HuH-7.5 (cell line): Measurements from ENCODE around the gene SLC66A2.

ENCODE experiments used
- DNase-seq: peaks from one replicate; pipeline ENCODE4 v3.0.0; 2011; ENCODE audit warnings: low spot score

The SLC66A2 gene

DNA sequence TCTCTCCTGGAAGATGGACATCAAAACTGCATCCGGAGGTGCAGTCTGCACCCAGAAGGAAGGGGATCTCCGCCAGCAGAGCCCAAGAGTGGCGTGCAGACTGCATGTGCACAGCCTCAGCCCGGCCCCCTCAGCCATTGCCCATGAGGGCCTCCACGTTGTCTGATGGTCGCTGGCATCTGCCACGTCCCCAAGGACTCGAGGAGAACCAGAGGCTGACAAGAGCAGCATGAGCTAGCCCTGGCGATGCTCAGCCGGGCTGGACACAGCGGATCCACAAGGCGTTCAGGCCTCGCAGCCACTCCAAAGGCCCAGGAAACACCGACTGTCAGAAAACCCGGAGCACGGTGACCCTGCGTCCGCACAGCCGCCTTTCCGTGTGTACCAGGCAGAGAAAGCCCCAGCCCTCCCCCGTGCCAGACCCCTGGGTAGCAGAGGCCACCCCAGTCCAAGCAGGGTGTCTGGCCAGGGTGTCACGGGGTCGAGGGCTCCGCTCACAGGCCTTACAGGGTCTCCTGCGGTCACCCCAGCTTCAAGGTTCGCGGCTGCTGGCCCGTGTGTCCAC lies 48.3 kb downstream of the SLC66A2 start:
- no peak for DNase-seq

DNA sequence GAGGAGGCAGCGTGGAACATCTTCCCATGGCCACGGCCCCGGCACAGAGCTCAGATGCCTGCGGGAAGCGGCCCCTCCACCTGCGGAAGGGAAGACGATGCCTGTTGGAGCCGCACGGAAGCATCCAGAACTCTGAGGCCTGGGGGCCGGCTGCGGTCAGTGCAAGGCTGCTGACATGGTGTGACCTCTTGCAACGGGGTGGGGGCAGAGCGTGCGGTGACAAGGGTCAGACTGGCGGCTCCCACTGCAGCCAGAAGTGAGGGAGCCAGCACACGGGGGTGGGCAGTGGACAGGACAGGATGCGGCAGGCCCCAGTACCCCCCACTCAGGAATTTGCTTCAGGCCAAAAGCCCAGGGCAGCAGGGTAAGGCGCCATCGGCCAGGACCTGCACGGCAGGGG lies 48.8 kb downstream of the SLC66A2 start:
- no peak for DNase-seq

DNA sequence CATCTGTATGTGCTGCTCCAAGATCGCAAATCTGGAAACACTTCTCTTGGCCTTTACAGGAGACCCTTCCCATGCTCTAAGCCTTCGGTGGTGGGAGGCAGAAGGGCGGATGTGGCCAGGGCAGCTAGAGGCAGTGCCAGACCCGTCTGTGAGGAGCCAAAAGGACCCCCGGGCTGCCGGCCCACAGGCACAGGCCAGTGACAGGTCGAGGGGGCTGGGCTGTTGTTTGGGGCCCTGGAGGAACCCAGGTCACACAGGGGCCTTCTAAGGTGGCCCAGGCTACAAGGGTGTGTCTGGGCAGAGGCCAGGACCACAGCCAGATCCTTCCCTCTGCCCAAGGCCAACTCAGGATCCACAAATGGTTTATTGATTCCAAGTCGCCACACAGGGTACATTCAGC lies 49.4 kb downstream of the SLC66A2 start:
- no peak for DNase-seq

DNA sequence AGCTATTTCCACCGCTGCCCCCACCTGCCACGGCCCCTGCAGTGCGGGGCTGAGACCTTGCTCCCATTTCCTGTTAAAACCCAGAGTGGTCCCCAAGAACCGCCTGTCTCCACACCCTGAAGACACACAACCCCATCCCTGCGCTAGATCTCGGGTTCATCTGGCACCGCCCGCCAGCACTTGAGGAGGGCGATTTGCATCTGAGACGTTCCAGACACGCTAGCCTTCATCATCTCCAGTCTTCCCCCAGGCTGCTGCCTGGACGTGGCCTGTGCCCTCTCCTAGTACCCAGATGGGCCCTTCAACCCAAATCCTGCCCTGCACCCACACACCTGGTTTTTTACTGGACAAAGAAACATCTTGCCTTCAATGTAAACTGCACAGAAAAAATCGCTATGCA lies 49.8 kb downstream of the SLC66A2 start:
- DNase-seq = no peak

DNA sequence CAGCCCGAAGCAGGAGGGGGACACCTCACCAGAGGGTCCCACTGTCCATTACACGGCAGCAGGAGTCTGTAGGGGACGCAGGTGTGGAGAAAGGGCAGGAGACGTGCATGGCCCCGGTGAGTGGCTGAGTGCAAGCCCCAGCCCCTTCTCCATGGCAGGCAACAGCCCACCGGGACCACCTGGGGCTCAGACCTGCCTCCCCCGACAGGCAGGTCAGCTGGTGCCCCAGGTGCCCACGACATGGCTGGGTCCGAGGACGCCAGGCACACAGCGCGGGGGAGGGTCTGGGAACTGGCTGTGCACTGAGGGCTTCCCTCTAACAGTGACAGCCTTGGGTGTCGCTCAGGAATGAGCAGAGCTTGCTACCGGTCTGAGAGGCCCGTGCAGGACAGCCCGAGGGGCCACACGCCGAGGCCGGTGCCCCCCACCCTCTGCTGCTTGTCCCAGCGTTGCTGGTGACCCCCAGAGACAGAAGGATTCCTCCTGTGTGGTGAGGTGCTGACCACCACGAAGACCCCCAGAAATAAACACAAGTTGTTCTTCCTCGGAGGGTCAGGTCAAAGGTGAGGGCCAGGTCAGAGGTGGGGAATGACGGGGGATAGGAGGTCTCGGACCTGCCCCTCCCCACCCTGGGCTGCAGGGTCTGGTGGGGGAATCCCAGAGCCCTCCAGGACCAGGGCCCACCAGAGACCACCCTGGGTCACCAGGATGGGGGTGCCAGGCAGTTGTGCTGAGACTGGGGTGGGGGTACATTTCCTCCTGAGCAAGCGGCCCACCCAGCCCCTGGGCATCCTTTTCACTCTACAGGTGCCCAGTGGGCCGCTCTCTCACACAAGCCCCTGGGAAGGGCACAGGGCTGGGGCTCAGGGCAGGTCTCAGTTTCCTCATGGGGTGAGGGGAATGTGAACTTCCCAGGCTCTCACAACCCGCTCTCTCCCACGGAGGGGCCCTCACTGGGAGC lies 50.6 kb downstream of the SLC66A2 start:
- DNase-seq = no peak

DNA sequence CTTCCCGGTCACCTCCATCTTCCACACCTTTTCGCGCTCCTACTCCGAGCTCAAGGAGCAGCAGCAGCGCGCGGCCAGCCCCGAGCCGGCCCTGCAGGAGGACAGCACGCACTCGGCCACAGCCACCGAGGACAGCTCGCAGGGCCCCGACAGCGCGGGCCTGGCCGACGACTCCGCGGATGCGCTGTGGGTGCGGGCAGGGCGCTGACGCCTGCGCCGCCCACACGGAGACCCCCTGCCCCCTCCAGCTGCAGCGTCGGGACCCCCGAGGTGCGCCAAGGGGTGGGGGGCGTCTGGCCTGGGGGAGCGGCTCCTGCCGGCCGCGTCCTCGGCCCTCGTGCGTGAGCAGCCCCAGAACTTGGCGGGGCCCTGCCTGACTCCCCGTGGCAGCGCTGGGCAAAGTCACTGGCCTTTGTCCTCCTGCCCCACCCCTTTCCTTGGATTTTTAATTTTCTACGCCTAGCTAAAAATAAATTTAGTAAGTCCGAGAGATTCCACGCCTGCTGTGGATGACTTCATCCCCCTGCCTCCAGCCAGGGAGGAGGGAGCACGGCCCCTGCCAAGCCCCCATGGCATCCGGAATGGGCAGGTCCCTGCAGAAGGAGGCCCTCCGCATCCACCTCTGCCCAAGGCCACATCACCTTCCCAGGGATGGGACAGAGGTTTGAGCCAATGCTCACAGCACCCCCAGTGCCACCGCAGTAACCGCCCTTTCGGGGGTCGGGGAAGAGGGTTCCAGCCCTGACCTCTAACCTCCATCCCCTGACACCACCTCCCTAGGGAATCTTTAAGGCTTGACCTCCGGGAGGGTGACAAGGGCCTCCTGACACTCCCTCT lies 51.6 kb downstream of the SLC66A2 start:
- no peak for DNase-seq

DNA sequence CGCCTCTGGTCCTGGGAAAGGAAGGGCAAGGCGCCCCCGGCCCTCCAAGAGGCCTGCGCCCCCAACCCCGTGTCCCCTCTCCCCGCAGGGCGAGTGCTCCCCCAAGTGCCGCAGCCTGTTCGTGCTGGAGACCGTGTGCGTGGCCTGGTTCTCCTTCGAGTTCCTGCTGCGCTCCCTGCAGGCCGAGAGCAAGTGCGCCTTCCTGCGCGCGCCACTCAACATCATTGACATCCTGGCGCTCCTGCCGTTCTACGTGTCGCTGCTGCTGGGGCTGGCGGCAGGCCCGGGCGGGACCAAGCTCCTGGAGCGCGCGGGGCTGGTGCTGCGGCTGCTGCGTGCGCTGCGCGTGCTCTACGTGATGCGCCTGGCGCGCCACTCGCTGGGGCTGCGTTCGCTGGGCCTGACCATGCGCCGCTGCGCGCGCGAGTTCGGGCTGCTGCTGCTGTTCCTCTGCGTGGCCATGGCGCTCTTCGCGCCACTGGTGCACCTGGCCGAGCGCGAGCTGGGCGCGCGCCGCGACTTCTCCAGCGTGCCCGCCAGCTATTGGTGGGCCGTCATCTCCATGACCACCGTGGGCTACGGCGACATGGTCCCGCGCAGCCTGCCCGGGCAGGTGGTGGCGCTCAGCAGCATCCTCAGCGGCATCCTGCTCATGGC lies 52.4 kb downstream of the SLC66A2 start:
- DNase-seq = no peak

DNA sequence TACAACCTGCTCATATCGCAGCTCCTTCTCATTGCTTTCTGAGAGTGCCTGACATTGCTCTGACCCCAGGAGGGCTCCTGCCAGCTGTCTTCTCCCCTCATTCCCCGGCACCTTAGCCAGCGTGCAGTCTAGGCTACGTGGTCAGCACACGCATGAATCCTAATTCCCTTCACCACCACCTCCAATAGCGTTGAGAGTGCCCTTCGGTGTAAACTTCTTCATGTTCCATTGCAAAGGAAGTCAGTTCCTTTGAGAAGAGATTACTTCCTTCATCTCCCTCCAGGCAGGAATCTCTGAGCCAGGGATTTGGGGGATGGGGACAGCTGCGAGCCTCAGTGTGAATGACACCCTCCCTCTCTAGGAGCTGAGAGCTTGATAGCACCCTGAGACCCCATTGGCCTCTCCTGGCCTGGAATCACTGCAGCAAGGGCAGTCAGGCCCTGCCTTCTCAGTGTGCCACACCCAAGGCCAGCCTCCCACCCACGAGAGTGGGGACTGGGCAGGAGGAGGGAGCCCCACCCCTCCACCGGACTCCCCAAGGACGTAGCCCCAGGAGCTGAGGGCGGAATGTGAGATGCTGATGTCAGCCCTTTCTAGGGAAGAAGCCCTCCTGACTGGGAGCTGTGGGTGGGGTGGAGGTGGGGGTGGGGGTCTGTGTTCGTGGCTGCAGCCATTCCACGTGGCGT lies 53.4 kb downstream of the SLC66A2 start:
- no peak for DNase-seq

DNA sequence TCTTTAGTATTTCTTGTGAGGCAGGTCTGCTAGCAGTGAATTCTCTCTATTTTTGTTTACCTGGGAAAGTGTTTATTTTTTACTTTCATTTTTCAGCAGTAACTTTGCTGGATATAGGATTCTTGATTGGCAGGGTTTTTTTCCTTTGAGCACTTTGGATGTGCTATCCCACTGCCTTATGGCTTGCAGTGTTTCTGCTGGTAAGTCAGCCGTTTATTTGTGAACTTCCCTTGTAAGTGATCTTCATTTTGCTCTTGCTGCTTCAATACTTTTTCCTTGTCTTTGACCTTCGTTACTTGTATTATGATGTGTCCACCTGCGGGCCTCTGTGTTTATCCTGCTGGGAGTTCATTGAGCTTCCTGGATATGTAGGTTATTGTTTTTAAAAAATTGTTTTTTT lies 54.7 kb downstream of the SLC66A2 start:
- no peak for DNase-seq

DNA sequence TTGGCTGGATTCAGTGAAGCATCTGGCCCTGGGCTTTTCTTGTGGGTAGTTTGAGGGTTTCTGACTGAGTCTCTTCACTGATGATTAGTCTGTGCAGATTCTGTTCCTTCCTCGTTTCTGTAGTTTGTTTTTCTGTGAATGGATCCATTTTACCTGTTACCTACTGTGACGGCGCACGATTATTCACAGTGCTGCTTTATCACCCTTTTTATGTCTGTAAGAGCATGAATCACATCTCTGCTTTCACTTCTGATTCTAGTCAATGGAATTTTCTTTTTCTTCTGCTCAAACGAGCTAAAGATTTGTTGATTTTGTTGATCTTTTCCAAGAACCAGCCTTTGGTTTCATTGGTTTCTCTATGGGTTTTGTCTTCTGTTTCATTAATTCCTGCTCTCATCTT lies 60.8 kb downstream of the SLC66A2 start:
- DNase-seq = no peak

DNA sequence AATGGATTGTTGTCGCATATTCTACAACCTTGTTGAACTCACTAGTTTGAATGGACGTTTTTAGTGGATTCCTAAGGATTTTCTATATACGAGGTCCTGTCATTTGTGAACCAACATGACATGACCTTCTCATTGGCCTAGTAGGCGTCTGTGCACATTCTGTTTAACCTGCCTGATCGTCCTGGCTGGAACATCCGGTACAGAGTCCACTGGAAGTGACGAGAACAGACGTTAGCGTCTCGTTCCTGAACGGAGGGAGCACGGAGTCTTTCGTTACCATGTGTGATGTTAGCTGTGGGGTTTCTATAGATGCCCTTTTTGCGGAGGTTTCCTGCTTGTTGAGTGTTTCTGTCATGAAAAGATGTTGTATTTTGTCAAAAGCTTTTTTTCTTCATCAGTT lies 61.9 kb downstream of the SLC66A2 start:
- no peak for DNase-seq

DNA sequence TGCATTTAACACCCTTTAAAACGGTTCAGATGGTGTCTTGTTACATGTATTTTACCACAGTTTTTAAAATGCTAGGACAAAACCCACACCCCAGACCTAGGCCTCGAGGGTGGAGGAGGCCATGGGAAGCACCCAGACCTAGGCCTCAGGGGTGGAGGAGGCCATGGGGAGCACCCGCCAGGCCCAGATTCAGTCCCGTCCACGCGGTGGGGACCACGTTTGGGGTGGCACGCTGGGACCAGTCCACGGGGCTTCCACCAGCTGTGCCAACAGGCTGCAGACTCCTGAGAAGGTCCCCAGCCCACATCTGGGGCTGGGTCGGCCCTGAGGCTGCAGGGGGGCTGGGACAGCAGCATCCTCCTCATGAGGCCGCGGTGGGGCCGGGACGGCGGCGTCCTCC lies 63.4 kb downstream of the SLC66A2 start:
- DNase-seq = no peak

DNA sequence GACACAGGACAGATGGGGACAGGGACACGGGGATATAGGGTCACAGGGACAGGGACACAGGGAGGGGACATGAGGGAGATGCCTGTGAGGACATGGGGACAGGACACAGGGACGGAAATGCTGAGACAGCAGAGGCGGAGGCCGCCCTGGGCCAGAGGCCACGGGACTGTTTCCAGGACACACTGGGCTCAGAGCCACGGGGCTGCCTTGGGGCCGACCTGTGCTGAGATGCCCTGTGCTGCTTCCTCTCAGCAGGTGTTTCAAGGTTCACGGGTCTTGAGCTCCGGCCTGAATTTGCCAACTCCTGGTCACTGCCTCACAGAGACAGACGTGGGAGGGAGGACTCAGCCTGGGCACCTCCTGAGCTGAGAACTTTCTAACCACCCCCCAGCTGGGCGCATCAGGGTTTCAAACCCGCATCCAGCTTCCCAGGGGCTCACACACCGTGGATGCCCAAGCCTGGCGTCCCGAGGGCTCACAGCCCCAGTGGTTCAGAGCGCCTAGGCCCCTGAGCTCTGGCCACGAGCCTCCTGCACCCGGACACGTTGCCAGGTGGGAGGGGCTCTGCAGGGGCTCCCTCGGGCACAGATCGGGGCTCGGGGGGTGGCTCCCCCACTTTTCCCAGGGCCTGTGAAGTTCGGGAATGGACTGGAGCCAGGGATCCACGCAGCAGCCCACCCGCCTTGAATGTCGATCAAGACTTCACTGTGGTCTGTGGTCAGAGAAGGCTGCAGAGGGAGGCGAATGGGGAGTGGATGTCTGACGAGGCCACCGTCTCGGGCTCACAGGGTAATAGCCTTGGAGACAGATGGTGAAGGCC lies 64.1 kb downstream of the SLC66A2 start:
- DNase-seq = no peak

DNA sequence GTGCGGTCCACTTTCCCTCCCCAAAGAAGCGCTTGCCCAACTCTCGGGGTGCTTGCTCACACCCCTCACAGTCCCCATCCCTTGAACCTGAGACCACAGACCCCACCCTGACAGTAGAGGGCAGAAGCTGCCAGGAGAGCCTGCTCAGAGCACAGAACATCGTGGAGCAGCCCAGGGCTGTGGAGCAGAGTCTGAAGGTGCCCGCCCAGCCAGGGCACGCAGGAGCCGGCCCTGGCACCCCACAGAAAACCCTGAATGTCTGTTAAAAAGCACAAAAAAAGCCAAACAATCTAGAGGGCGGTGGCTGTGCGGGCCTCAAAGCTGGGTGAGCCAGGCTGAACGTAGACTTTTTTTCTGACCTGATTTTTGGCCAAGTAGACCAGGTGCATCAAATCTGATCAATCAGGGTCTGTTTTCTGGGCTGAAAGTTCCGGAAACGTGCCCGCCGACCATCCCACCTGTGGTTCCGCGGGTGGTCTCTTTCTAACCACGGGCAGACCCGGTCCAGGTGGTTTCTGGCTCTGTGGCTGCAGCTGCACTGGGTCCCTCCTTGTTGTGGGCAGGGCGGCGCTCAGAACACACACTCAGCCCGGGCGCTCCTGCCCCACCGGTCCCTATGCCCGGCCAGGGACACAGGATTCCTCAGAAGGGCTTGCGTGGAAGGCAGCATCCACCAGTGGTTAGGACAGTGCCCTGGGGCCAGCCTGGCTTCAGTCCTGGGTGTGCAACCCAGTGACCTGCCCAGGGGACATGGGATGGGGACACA lies 66.3 kb downstream of the SLC66A2 start:
- DNase-seq = no peak

DNA sequence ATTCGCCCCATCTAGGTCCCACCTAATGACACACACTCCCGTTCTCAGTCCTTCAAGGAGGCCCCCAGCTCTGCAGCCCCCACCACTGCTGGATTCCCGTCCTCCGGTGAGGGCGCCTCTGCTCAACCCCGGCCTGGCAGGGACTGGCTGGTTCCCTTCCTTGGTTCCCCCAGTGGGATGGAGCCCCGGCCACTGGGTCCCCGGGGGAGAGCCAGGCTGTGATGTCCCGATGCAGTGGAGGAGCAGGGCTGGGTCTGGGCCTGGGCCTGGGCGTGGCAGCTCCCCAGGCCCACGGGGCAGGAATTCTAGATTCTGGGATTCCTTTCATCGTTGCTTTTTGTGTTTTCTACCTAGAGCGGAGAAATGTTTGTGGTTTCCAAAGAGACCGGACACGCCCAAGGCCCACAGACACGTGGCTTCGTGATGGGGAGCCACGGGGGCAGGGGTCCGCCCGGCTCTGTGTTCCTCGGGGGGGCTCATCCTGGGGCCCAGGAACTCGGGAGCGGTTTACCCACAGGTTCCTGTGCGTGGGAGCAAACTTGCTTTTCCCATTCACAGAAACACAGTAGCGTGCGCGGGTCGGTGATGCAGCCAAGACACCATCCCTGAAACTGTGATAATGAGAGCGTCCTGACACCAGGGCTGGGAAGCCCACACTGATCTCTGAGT lies 67.0 kb downstream of the SLC66A2 start:
- no peak for DNase-seq

DNA sequence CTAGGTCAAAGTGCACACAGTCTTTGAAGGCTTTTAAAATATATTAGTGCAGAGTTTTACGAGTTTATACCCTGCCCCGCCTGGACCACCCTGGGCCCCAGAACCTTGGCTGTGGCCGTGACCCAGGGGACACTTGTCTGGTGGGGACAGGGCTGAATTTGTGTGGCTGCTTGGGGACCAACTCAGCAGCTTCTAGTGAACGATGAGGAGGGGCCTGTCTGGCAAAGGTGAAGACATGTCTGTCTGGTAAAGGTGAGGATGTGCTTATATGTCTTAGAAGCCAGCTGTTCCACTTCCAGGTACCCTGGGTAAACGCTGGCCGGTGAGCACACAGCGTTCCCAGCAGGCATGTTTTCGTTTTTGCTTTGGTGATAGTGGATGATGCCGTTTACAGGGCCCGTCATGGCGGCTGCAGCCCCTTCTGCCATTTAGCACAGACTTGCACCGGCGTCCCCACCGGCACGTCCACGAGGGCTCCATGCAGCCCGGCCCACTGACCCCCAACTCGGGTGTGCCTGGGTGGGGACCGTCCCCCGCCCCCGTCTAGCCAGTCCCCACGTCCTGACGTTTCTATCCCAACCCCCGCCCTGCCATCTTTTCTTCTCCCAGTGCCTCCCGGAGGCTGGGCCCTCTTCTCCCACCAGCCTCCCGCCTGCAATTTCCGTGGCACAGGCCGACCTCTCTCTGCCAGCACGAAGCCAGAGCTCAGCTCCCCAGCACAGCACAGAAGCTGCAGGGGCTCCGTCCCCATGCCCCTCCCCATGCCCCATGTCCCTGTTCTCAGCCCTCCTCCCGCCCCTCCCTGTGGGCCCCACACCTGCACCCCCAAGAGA lies 67.8 kb downstream of the SLC66A2 start:
- no peak for DNase-seq

DNA sequence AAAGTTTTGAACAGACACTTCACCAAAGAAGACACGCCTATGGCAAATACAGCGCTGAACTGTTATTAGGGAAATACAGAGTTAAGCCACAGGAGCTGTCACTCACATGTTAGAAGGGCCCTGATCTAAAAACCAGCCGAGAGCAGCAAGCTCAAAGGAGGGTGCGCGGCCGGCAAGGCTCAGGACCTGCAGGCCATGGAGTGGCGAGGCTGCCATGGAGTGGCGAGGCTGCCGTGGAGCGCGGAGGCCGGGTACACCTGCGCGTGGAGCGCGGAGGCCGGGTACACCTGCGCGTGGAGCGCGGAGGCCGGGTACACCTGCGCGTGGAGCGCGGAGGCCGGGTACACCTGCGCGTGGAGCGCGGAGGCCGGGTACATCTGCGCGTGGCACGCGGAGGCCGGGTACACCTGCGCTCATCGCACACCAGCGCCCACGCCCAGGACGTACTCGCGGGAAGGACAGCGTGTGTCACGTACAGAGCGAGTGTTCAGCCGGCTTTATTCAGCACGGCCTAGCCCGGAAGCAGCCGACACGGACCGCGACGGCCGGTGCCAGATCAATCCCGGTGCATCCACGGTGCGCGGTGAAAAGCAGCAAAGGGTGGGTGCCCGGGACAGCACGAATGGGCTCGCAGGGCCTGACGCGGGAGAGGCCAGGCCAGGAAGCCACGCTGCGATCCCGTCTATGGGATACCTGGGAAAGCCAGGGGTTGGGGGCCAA lies 68.8 kb downstream of the SLC66A2 start:
- DNase-seq = no peak

DNA sequence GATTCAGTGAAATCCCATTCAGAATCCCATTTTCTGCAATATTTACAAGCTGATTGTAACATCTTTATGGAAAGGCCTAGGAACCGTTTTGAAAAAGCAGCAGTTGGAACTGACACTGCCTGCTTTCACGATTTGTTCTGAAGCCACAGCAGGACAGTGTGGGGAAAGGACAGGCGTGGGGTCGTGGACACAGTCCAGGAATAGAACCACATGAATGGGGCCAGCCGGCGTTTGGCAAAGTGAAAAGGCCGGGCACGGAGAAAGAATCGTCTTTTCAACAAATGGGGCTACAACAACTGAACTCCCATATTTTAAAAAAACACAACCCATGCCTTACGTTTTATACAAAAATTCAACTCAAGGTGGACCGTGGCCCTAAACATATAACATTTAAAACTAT lies 69.8 kb downstream of the SLC66A2 start:
- DNase-seq = no peak
